Prostate gland (tissue), 2 donors: ENCODE data around the gene MUC6. TPM values are rescaled to one million over a fixed set of nuclear protein-coding genes. Genes with fewer than 3 reads are reported as not detected.
"Not testable (repeated sequence)": the region's sequence is repeated elsewhere in the genome, so short reads cannot be mapped to it uniquely, and the experiment has no call there.

Experiments used
- DNase-seq: peaks from one replicate; pipeline ENCODE4 v3.0.0-alpha.2; 2019; ENCODE audit warnings: low spot score
- H3K27ac ChIP-seq, 2 donors: fragments of 200-600 bp; sonication (generic); 2 replicates each; pipeline ENCODE4 v1.5.1; 2017 to 2019
- H3K27me3 ChIP-seq: fragments of 200-600 bp; sonication (generic); replicated peaks from 2 replicates; pipeline ENCODE4 v1.5.1; 2019; ENCODE audit not compliant: insufficient read depth
- H3K36me3 ChIP-seq, 2 donors: fragments of 200-600 bp; sonication (generic); 1 replicate in 1 of 2; 2 replicates in 1 of 2; pipeline versions ENCODE4 v1.5.1 to v1.8.1; 2017 to 2019
- H3K4me1 ChIP-seq: fragments of 200-600 bp; sonication (generic); replicated peaks from 2 replicates; pipeline ENCODE4 v1.5.1; 2019
- H3K4me3 ChIP-seq, 2 donors: fragments of 200-600 bp; sonication (generic); 2 replicates each; pipeline ENCODE4 v1.5.1; 2017 to 2019
- H3K9me3 ChIP-seq: fragments of 200-600 bp; sonication (generic); 2 replicates; pipeline ENCODE4 v1.5.1; 2017
- POLR2A ChIP-seq: fragments of 450-650 bp; IDR thresholded peaks from one replicate; pipeline ENCODE4 v1.6.1; 2016; ENCODE audit warnings: antibody characterized with exemption, mild to moderate bottlenecking
- POLR2AphosphoS5 ChIP-seq: sonication (generic); formaldehyde crosslinking; IDR thresholded peaks from one replicate; pipeline ENCODE4 v1.6.1; 2017; ENCODE audit warnings: antibody characterized with exemption
- whole genome bisulfite sequencing: methylation state at CpG from one replicate; pipeline ENCODE4 v1.1.5; 2018; 5-methylcytosine and 5-hydroxymethylcytosine counted together
- intact Hi-C: fragments of 100-400 bp; cut with DNase I; formaldehyde crosslinking; loops from one replicate; pipeline ENCODE4 v1.14.2; 2022
- total RNA-seq, 2 donors: library from RNA; depleted of rRNA; stranded (reverse); fragments of >200 nt; gene quantifications; one replicate each; pipeline ENCODE4 v1.1.0, GENCODE V29; 2016
- TF ChIP-seq, protein P1 (sequence below), 4 experiments: fragments of 200-600 bp in 2 of 4; fragments of 450-650 bp in 2 of 4; sonication (generic) in 2 of 4; IDR thresholded peaks; 1 replicate in 3 of 4; 2 replicates in 1 of 4; pipeline ENCODE4 v1.5.1; 2016 to 2019; ENCODE audit warnings: antibody characterized with exemption in 4 of 4, mild to moderate bottlenecking in 2 of 4, moderate library complexity in 2 of 4

Gene MUC6
- total RNA-seq, 2 donors from 2014 or later = 0.74 to 2.3 TPM

DNA sequence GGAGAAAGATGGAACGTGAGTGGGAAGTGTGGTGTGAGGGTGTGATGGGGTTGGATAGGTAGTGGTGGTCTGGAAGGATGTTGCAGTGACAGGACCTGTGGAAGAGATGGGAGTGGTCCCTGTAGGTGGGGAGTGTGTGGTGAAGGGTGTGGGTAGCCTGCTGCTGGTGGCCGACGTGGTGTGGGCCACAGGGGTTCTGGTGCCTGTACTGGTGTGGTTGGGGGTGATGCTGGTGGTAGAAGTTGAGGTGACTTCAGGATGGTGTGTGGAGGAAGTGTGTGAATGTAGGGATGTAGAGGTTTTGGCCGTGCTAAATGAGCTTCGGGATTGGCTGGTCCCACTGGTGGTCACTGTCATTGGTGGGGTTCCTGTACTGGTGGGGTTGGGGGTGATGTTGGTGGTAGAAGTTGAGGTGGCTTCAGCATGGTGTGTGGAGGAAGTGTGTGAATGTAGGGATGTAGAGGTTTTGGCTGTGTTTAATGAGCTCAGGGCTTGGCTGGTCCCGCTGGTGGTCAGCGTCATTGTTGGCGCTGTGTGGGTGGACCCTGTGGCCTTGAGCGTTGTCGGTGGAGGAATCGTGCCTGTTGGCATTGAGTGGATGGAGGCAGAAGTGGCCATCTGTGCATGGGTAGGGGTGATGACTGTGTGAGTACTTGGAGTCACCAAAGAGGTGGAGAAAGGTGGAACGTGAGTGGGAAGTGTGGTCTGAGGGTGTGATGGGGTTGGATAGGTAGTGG, 19.1 kb downstream of the MUC6 start:
- Histone ChIP-seq H3K36me3 (no peaks in the 10 kb centered on the region), H3K4me3 (no peak overlapping the region), H3K27ac (no peak overlapping the region), H3K27me3 (no peaks in the 10 kb centered on the region), H3K9me3 (no peaks in the 10 kb centered on the region), H3K4me1 (no peaks in the 10 kb centered on the region)
- 80% methylated on average over 12 of the region's 12 CpGs for WGBS
- intact Hi-C loops = no loop called here
- DNase-seq = peak; percentile 29
- TF ChIP-seq, protein P1, sequence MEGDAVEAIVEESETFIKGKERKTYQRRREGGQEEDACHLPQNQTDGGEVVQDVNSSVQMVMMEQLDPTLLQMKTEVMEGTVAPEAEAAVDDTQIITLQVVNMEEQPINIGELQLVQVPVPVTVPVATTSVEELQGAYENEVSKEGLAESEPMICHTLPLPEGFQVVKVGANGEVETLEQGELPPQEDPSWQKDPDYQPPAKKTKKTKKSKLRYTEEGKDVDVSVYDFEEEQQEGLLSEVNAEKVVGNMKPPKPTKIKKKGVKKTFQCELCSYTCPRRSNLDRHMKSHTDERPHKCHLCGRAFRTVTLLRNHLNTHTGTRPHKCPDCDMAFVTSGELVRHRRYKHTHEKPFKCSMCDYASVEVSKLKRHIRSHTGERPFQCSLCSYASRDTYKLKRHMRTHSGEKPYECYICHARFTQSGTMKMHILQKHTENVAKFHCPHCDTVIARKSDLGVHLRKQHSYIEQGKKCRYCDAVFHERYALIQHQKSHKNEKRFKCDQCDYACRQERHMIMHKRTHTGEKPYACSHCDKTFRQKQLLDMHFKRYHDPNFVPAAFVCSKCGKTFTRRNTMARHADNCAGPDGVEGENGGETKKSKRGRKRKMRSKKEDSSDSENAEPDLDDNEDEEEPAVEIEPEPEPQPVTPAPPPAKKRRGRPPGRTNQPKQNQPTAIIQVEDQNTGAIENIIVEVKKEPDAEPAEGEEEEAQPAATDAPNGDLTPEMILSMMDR (IDR thresholded peaks at IDR 0.05) = no peak
- TF ChIP-seq POLR2AphosphoS5 (no peak), POLR2A (no peak)

DNA sequence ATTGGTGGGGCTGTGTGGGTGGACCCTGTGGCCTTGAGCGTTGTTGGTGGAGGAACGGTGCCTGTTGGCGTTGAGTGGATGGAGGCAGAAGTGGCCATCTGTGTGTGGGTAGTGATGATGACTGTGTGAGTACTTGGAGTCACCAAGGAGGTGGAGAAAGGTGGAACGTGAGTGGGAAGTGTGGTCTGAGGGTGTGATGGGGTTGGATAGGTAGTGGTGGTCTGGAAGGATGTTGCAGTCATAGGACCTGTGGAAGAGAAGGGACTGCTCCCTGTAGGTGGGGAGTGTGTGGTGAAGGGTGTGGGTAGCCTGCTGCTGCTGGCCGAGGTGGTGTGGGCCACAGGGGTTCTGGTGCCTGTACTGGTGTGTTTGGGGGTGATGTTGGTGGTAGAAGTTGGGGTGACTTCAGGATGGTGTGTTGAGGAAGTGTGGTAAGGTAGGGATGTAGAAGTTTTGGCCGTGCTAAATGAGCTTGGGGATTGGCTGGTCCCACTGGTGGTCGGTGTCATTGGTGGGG, 19.9 kb downstream of the MUC6 start:
- H3K36me3 ChIP-seq, H3K9me3 ChIP-seq, DNase-seq, intact Hi-C loops, H3K4me1 ChIP-seq, H3K27me3 ChIP-seq, H3K4me3 ChIP-seq, H3K27ac ChIP-seq: not testable (repeated sequence)
- WGBS = 65% methylated on average over 7 of the region's 7 CpGs

DNA sequence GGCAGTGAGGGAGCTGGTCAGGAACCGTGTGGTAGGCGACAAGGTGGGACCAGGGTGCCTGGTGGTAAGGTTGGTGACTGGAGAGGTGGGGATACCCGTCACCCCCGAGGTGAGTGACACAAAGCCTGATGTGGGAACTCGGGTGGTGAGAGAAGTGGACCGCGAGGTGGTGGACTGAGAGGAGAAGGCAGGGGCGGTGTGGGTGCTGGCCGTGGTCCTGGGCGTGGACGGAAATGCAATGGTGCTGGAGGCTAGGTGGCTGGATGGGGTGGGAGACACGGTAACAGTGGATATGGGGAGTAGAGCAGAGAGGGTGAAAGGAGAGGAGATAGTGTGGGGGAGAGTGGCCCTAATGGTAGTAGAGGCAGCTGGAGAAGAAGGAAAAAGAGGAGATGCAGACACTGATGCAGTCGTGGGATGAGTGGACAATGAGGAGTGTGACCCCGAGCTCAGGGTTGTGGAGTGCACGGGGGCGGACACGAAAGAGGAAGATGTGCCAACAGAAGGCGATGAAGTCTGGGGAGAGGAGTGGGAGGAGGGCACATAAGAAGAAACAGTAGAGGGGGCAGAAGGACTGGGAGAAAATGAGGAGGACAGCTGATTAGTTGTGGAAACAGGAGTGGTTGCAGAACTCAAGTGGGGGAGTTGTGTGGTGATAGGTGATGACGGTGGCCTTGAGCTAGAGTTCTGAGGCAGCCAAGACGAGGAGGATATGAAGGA, 20.5 kb downstream of the MUC6 start:
- Histone ChIP-seq H3K4me3 (no peak overlapping the region), H3K27me3 (no peaks in the 10 kb centered on the region), H3K36me3 (peaks cover 0 to 5% of the 10 kb centered on the region in 2 donors), H3K27ac (no peak overlapping the region), H3K9me3 (no peaks in the 10 kb centered on the region), H3K4me1 (no peaks in the 10 kb centered on the region)
- intact Hi-C loops = no loop called here
- 92% methylated on average over 20 of the region's 20 CpGs for WGBS
- TF ChIP-seq POLR2AphosphoS5 (no peak), POLR2A (no peak)
- TF ChIP-seq, protein P1 (IDR thresholded peaks at IDR 0.05) = no peak
- DNase-seq = no peak

DNA sequence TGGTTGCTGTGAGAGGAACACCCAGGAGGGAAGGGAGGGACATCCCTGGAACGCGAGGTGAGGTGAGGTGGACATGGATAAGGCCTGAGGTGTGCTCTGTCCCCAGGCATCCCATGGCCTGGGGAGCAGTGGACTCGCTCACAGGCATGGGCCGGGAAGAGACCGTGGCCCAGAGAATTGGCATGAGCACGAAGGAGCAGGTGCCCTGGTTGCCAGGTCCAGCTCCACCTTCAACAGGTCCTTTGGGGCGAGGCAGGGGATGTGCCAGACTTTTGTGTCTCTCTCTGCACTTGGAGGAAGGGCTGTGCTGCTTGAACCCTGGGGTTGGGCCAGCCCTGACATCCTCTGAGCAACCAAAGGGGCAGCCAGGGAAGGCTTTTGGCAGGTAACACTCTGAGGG, 21.5 kb downstream of the MUC6 start:
- 89% methylated on average over 7 of the region's 7 CpGs for WGBS
- intact Hi-C loops = no loop called here
- no peak for TF ChIP-seq POLR2AphosphoS5
- TF ChIP-seq, protein P1 (IDR thresholded peaks at IDR 0.05) = no peak
- TF ChIP-seq POLR2A = no peak
- Histone ChIP-seq H3K4me1 (no peaks in the 10 kb centered on the region), H3K36me3 (peaks cover 4 to 8% of the 10 kb centered on the region in 2 donors), H3K9me3 (no peaks in the 10 kb centered on the region), H3K27me3 (no peaks in the 10 kb centered on the region), H3K4me3 (no peak overlapping the region), H3K27ac (no peak overlapping the region)
- no peak for DNase-seq

DNA sequence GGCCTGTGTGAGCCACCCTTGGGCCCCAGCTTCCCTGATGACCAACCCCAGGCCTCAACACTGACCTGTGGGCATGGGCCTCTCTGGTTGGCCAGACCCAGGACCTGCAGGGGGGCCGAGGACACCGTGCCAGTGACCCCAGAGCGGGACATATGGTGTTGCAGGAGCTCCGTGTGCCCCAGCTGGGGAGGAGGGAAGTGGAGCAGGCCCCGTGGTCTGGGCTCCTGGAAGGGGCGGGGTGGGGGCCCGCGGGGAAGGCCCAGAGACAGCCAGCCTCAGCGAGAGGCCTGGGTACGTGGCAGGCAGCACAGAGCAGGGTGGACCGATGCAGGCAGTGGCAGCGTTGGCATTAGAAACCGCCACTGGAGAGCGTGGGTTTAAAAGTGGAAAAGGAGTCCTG, 22.2 kb downstream of the MUC6 start:
- WGBS = 87% methylated on average over 14 of the region's 14 CpGs
- DNase-seq = no peak
- H3K27ac ChIP-seq = no peak overlapping the region
- no peak for TF ChIP-seq POLR2AphosphoS5
- TF ChIP-seq, protein P1 (IDR thresholded peaks at IDR 0.05) = no peak
- peaks cover 10 to 12% of the 10 kb centered on the region in 2 donors for H3K36me3 ChIP-seq
- no peaks in the 10 kb centered on the region for H3K27me3 ChIP-seq
- H3K9me3 ChIP-seq = no peaks in the 10 kb centered on the region
- intact Hi-C loops = no loop called here
- H3K4me1 ChIP-seq = no peaks in the 10 kb centered on the region
- H3K4me3 ChIP-seq = no peak overlapping the region
